Amniotic stem cell (primary cell): ENCODE measurements around the gene STN1.

ENCODE experiments used
- DNase-seq: peaks from one replicate; lab custom pipeline; 2025; lab: John Stamatoyannopoulos, UW

STN1 gene

DNA sequence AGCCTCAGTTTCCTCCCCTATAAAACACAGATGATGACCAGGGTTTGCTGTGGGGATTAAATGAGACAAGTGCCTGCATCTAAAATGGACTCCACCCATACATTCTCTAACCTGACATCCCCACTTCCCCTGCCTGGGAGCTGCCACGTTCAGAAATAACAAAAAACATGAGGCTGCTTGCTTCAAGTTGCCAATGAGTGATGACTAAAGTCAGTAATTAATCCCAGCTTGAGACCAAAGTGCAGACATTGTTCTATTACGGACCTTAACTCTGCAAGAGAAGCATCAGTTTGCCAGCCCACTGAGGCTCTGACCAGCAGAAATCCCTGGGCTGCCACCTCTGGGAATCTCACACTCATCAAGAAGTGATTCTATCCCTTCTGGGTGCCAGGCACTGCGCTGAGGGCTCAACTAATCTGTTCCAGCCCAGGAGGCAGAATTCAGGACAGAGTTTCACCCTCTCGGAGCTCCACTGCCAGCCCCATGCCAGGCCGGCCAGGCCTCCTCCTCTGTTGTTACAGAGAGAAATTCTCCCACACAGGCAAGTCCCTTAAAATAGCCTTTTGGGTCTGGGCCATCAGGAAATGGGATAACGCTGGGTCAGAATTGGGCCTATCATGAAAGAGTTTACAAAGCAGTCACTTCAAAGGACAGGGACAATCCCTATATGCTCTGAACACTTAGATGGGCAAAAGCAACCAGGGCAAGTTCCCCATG lies 74.0 kb downstream of the STN1 start:
- peak; percentile 13 for DNase-seq

DNA sequence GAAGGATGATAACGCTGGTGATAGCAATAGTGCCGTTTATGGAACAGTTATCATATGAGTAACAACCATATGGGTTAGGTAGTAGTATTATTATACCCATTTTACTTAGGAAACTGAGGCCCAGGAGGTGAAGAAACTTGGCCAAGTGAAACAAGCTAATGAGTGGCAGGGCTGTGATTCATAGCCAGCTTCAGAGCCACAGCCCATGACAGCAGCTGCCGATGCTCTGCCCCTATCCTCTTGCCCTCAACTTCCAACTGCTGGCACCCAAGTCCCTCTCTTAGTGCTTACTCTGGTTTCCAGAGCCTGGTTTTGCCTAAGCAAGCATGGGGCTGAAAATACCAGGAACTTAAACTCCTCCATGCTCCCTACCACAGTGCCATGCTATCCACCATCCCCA lies 74.9 kb downstream of the STN1 start:
- no peak for DNase-seq

DNA sequence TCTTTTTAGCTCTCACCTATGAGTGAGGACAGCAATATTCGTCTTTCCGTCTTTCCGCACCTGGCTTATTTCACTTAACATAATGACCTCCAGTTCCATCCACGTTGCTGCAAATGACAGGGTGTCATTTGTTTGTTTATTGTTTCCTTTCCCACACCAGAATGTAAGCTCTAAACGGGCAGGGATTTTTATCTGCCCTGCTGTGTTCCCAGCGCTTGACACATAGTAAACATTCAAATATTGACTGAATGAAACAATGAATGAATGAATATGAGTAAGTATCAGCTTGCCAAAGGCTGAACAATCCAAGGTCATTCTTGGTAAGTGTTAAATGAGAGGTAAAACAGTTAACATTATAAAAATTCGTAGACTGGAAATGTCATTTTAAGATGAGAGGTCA lies 75.4 kb downstream of the STN1 start:
- DNase-seq = no peak

DNA sequence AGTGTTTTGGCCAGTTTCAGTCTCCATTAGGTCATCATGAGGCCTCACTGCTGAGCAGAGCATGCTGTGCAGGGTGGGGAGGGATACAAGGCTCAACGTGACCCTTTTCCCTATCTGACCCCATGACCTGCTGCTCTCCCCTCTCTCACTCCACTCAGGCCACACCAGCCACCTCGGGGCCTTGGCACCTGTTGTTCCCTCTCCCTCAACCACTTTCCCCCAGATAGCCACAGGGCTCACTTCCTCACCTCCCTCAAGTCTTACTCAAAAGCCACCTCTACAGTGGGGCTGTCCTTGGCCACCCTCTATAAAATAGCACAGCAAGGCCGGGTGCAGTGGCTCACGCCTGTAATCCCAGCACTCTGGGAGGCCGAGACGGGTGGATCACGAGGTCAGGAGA lies 76.5 kb downstream of the STN1 start:
- DNase-seq = no peak

DNA sequence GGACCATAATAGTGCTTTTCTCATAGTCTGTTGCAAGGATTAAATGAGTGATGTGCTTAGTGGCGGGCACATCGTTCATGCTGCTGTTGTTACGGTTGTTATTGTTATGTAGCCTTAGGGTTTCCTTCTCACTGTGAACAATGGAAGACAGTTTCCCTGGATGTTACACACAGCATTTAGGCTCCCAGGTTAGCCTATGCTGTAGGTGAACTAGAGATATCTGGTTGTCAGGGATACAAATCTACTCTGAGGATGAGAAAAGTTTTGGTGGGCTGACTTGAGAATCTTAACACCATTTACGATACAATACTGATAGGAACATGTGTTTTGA lies 77.3 kb downstream of the STN1 start:
- DNase-seq = no peak

DNA sequence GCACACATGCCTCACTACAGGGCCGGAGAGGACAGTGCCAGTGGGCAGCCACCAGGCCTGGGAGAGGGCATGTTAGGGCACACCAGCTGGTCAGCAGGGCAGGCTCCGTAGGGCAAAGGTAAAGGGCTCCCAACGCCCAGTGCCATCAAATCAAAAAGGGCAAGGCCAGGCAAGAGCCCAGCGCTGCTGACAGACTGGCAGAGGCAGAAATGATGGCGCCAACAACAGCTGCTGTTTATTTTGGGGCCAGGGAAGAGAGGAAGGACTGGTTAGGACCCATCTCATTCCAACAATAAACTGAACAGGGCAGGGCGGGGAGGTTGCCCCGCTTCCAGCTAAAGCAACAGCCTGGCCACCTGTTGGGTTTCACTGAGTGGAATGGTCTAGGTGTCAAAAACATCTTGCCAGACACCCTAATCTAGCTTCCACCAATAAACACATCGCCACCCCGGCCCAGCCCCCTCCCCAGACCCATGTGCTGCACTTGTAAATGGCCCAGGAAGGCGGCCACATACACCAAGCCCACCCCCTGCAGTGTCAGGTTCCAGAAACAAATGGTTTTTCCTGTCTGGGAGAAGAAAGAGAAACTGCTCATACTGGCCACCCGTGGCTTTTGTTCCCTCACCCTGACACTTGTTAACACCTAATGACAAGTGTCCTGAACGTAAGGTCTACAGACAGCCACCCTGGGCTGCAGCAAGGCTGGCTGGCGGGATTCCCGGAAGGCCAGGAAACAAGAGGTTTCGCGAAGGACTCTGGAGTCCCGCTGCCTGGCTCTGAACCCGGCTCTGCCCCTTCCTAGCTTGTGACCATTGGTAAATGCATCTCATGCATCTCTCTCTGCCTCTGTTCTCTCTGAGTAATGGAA lies 77.9 kb downstream of the STN1 start:
- no peak for DNase-seq

DNA sequence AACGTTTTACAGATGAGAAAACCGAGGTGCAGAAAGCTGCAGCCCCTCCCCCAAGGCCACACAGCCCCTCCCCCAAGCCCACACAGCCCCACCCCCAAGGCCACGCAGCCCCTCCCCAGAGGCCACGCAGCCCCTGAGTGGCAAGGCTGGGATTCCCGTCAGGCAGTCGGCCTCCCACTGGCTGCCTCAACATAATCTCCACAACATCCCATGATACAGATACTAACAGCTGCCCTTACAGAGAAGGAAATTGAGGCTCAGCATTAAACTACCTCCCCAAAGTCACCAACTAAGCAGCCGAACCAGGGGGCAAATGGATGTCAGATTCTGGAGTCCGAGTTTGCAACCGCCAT lies 78.5 kb downstream of the STN1 start:
- no peak for DNase-seq

DNA sequence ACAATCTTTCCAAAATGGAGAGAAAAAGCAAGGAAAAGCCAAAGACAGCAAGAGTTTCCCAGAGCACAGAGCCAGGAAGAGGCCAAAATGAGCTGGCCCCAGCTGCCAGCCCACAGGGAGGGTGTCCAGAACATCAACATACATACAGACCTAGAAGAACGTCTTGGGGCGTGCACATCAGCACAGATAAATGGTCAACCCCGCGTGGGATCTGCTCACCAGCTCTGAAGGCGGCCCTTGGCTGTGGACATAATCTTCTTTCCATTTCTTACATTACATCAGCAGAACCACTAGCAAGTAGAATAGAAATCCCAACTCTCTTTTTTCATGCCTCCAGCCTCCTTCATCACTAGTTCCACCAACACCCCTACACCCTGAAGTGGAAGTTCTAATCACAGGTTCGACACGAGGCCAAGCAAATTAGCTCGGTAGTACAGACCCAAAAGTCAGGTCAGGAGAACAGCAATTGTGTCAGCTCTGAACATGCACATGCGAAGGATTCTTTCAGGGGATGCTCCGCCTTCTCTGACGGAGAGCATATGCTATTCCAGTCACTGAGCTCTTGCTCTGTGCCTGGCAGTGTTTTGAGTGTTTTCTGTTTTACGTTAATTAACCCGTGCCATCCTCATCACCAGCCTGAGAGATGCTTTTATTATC lies 79.0 kb downstream of the STN1 start:
- DNase-seq = no peak

DNA sequence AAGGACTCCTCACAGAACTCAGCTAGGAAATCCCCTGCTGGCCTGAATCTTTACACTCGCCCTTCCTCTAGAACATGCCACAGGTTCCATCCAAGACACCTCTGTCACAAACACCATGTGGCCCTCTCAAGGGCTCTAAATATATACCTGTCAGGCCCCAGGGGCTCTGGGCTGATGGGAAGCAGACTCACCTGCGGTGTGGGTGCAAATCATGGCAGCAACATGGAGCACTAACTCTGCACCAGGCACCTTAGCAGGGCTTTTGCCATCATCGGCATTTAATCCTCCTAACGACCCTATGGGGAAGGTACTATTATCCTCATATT lies 80.0 kb downstream of the STN1 start:
- DNase-seq = no peak

DNA sequence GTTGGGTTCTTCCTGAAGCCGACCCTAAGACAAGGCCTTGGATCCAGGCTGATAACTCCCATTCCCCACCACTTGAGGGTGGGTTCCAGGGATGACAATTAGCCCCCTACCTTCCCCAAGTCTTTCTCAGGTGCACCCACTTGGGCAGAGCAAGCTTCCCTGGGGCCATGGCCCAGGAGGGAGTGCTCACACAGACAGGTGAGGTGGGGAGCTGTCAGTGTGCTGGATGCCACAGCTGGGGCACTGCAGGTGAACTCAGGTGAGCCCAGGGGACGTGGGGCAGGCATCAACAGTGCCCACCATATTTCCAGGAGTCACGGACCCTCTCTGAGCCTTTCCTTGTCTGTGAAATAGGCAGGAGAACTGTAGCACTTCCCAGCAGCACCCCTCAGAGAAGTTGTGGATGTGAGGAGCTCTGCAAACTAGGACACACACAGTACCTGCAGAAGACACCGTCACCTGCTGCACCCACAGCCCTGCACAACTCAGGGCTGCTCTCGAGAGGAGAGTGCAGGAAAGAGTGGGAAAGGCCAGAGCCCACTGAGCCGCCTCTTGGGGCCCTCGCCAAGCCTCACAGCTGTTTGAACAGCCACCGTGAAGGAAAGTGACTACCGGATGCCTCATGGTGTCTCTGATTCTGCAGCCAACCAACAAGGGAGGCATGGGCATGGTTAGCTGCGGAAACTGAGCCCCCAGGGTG lies 80.5 kb downstream of the STN1 start:
- no peak for DNase-seq

DNA sequence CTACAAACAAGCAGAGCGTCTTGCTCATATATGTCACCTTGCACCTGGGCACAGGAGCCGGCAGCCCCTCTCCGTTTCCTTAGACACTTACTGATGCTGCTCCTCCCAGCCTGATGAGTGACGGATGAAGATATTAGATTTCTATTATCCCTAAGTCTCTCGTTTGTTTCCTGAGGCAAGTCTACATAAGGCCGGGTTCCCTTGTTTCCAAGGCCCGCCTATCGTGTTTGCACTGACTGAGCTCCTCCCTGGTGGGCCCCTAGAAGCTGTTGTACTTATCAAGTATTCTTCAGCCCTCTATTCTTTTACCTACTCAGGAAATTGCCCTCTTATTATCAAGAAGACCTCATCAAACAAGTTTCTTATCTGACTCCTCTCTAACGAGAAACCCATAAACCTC lies 81.1 kb downstream of the STN1 start:
- no peak for DNase-seq

DNA sequence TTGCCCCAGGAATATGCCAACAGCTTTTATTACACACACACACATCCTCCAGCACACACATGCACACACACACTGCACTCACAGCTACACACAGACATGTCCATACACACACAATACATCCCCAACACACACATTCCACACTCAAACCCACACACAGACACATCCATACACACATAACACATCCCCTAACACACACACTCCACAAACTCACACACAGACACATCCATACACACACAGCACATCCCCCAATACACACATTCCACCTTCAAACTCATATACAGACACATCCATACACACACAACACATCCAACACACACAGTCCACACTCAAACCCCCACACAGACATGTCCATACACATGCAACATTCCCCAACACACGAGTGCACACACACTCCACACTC lies 81.7 kb downstream of the STN1 start:
- no peak for DNase-seq

DNA sequence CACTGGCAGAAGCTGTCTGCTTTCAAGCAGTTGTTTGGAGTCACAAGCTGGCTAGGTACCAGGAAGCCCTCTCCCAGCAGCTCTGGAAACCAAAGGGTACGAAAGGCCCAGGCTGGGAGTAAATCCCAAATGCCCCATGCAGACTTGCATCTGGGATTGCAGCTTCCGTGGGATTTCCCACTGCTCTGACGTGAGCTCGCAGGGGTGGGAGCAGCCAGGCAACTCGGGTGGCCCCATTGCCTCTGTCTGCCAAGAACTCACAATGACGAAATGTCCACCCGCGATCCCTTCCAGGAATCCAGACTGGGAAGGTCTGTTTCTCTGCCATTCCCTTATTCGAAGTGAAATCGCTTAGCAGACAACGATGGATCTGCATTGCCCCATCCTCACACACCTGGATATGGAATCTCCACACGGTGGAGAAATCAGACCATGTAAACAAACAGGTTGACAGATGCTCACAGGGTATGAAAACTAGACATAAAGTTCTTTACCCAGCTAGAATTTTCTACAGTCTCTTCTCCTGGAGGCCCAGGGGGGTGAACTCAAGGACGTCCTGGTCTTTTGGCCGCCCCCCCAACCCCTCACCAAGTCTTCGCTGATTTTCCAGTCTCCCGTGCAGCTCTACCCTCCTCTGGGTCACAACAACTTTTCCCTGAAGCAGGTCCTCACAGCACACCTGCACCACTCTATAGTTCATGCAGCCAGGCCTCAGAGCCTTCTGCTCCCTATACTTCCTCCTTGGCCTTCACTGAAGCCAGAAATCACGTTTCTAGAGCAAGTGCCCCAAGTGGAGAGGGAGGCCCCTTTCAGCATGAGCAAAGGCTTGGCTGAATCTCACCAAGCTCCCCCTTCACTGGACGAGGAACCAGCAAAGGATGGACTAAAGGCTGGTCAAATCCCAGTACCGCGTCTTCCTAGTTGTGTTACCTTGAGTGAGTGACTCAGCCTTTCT lies 82.6 kb downstream of the STN1 start:
- no peak for DNase-seq

DNA sequence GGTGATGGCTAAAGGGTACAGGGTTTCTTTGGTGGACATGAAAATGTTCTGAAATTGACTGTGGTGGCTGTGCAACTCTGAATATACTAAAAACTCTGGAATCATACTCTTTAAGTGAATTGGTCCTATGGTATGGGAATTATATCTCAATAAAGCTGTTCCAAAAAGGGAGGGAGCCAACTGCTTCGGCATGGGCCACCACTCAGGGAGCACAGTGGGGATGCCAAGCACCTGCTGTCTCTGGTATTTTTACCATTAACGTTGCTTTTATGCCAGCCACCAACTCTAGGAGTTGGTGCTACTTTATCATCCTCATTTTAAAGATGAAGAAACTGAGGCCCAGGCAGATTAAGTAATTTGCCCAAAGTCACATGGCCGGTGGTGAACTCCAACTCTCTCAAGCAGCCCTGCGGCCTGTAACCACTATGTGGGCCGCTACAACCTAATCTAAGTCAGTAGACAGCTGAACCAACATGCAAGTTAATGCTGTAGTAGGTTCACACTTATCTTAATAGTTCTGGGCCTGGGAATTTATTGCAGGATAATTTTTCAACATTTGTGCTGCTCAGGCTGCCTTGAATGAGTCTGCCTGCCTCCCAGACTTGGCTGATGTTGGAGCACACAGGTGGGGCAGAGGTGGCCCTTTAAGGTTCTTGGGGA lies 83.4 kb downstream of the STN1 start:
- DNase-seq = no peak

DNA sequence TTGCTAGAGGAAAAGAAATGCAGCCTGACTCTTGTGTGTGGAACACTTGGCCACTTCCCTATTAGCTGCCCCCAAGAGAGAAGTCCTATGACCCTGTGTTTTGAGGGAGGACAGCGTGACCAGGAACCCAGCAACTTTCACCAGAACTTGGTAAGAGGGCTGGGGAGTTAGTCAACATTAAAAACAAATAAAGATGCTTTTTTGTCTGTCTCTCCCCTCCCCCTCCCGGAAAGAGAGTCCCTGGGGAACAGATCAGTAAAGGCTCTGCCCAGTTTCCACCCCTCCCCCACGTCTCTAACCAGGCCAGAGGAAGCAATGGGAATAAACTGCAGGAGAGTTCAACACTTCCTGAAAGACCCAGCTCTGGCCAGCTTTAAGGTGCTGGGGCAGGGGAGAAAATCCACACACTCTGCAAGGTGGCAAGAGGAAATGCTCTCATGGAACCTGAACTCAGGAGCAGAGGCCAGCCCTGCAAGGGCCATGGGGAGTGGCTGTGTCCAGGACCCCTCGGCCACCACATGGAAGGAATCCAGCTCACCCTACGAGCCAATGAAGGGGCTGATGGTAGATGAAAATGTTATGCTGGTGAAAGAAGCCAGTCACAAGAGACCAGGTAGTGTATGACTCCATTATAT lies 84.1 kb downstream of the STN1 start:
- DNase-seq = no peak

DNA sequence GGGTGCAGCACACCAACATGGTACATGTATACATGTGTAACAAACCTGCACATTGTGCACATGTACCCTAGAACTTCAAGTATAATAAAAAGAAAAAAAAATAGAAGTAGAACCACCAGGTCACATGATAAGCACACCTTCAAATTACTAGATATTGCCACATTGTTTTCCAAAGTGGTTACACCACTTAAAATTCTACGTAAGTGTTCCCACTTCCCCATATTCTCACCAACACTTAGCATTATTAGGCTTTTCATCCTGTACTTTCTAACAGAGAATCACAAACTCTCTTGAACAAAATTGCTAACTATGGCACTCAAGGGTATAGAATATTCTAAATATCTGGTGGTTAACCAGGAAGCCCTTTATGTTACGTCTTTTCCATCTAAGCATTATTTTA lies 85.2 kb downstream of the STN1 start:
- DNase-seq = no peak
